NCI-H510A (cell line): Measurements from ENCODE around the gene PRKCE.

ENCODE experiments used
- DNase-seq: peaks from one replicate; lab custom pipeline; 2025; lab: John Stamatoyannopoulos, UW

PRKCE gene

GRCh38 chr2:46227674-46228289 lies 576.3 kb downstream of the PRKCE start:
- no peak for DNase-seq

- DNase-seq: no peak
These were observed 577.9 kb downstream of the PRKCE start for GRCh38 chr2:46229134-46230063.

- DNase-seq: no peak
These were observed 578.7 kb downstream of the PRKCE start for GRCh38 chr2:46230115-46230571.

DNA sequence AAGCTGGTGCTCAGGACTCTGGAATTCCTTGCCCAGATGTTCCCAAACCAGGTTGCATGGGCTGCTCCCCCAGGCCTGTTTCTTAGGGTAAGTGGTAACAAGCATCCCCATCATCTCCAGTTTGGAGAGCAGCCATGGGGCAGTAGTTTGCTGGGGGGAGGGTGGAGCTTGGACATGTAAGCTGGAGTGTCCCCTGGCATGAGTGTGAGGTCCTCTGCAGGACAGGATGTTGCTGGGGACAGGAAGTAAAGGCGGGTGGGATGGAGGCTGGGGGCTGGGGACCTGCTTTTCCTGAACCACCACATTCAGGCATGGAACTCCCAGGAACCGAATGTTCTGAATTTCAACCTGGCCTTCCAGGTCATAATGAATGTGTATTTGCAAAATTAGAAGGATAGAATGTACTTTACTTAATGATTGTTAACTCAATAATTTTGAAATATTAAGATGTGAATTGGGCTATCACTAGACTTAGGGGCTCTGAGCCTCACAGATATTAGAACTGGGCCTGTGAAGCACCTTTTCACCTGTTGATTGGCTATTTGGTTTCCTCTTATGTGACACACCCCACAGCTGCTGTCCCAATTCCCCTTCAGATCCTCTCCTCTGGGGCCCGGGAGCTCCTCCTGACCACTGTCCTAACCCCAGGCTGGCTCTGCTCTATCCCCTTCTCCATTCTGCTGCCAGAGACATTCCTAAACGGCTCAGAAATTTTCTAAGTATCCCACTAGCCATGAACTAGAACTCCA lies 579.4 kb downstream of the PRKCE start:
- DNase-seq: no peak

DNA sequence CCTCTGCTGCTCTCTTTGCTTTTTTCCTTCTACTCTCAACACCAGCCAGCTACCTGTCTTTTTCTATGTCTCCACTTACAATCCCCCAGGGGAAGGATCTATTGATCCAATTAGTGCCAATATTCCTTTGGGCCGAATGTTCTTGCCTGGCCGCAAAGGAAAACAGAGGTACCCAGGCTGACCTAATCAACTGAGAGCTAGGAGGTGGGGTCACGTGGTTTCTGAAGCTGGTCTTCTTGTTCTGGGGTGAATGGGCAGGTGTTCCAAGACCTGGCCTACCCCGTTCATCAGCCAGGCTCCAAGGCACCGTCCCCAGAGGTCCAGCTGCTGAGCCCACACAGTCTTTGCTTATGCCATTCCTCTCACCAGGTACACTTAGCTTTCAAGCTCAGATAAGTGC lies 580.2 kb downstream of the PRKCE start:
- no peak for DNase-seq

- DNase-seq: no peak
These were observed 581.4 kb downstream of the PRKCE start for GRCh38 chr2:46232860-46233259.

GRCh38 chr2:46236006-46236875 lies 584.8 kb downstream of the PRKCE start:
- DNase-seq: no peak

DNA sequence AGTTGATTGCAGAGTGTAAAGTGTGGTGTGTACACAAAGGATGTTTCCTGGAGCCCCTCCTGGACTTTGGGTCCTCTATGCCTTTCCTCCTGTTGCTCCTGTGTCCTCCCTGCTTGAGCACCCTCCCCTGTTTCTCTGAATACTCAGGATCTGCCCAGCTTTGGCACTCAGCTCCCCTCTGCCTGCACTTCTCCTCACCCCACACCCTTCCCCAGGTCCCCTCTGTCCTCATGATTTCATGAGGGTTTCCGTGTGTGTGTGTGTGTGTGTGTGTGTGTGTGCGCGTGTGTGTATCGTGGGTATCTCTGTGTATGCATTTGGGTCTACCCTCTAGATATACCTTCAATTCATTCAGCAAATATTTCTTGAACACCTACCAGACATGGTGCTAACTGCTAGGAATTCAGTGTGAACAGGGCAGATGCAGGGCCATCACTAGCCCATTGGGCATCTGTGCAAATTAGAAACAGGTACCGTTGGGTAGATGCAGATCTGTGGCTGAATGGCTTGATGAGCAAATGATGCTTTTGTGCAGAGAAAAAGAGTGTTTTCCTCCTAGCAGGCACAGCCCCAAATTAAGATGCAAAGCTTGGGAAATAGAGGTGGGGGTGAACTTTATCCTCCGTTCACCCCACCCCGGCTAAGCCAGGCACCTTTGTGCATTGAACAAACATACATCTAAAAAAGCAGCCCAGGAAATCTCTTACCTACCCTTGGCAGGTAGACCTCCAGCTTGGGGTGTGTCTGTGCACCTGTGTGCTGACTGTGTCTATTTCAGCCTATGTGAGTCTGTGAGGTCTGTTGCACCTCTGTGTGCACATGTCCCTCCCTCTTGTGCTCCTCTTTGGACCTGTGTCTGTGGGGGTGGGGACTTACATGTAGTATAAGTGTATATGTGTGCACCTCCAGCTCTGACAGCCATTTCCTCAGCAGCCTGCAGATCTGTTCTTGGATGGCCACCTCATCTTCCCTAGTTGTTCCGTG lies 585.7 kb downstream of the PRKCE start:
- no peak for DNase-seq
